SW 1271 (cell line): ENCODE results near the gene IL24.

Experiments used
- DNase-seq, 2 experiments: peaks; one replicate each; lab custom pipeline; 2025; lab: John Stamatoyannopoulos, UW

Gene IL24

GRCh38 chr1:206953626-206954025, 56.4 kb downstream of the IL24 start:
- no peak for DNase-seq
